Posterior cingulate gyrus (tissue), 11 donors: ENCODE data around the gene SOAT2.
"Not testable (repeated sequence)": the region's sequence is repeated elsewhere in the genome, so short reads cannot be mapped to it uniquely, and the experiment has no call there.

Source experiments
- DNase-seq, 10 donors: peaks; one replicate each; pipeline versions ENCODE4 v3.0.0 to v3.0.0-alpha.2; 2020 to 2021; ENCODE audit warnings: mixed read lengths in 3 of 10
- intact Hi-C: fragments of 100-400 bp; cut with DNase I; formaldehyde crosslinking; loops from one replicate; pipeline ENCODE4 v1.15.1; 2023

The SOAT2 gene

DNA sequence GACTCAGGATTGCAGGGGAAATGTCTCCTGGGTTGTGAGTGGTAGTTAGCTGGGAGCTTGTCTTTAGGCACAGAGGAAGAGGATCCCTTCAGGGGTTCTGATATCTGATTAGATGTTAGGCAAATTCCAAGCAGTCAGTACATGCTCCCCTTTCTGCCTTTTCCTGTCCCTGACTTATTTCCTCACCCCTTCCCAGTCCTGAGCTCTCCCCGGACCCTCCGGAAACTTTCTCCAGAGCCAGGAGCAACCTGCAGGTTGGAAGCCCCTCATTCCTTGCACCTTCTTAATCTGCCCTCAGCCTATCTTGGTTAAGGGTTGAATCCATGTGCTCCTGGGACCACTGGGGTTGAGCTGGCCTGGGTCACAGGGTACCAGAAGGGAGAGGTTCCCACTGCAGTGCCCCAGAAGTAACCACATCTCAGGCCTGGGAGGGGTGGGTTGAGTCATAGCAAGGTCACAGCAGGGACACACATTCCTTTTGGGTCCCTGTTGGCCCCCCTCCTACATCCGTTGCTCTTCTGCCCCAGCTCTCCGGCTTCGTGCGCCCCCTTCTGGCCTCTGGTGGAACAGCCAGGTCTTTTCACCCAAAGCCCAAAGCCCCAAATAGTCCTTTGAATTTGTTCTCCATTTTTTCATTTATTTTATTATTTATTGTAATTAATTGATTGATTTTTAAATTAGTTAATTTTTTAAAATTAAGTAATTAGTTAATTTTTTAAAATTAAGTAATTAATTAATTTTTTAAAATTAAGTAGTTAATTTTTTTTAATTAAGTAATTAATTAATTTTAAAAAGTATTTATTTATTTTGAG is 4.0 kb upstream of the SOAT2 start:
- intact Hi-C loops, result loop anchor here (1.0 kb wide), 1 partner anchor 33 kb away; no protein-coding TSS in a partner anchor
- peak; percentile 73 to 97 (median 90) for DNase-seq

DNA sequence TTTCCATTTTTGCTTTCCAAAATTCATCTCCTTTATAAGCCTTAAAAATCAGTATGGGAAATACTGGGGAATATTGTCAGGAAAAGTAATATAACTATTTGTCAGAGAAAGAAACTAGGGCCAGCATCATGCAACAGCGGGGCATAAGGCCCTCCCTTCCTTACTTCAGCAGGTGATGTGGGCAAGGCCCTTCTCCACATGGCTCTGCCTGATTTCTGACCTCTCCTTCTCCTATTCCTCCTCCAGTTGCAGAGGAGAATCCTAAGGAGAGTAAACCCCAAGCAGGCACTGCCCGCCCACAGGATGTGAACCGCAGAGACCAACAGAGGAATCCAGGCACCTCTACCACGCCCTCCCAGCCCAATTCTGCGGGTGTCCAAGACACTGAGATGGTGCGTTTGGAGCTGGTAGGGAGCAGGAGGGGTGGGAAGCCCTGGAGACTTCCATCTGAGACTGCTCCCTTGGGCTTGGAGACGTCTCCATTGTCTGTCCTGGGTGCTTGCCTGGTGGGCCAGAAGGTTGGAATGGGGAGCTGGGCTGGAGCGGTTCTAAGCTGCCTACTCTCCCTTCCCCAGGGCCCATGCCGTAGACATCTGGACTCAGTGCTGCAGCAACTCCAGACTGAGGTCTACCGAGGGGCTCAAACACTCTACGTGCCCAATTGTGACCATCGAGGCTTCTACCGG is 2.7 kb upstream of the SOAT2 start:
- intact Hi-C loops, result no loop called here
- DNase-seq, result peak in 1 of 10 donors; percentile 66

DNA sequence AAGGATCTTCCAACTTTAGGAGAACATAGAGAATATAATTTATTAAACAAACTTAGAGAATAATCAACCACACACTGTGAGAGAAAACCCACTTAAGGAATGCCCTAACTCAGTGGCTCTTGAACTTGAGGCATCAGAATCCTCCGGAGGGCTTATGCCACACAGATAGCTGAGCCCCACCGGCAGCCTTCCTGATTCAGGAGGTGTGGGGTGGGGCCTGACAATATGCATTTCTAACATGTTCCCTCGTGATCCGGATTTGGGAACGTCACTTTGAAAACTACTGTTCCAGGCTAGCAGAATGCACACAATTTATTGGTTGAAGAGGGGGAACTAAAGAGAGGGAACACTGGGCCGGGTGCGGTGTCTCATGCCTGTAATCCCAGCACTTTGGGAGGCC is 2.0 kb upstream of the SOAT2 start:
- intact Hi-C loops, result no loop called here

DNA sequence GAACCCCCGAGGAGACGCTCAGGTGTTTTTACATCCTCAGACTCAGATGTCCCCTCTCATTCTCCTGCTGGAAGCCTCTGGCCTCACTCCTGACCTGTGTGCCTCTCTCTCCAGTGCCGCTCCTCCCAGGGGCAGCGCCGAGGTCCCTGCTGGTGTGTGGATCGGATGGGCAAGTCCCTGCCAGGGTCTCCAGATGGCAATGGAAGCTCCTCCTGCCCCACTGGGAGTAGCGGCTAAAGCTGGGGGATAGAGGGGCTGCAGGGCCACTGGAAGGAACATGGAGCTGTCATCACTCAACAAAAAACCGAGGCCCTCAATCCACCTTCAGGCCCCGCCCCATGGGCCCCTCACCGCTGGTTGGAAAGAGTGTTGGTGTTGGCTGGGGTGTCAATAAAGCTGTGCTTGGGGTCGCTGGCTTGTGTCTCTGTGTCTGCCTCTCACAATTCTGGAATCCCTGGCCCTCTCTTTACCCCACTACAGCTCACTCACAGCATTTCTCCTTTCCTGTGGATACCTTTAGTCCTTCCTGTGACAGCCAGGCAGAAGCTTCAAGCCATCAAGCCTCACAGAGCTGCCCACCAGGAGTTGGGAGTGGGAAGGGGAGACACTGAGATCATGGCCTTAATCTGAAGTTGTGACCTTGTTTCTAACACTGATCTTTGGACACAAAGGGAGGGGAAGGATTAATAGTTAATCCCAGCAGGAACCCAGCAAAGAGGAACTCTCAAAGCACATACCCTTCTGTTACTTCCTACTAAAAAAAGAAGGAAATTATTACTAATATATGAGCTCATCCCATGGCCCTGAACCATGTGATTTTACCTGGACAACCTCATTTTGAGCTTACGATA is 1.1 kb upstream of the SOAT2 start:
- intact Hi-C loops, result no loop called here
- peak in 1 of 10 donors; percentile 48 for DNase-seq

More for the DNA sequence above, 2.0 kb upstream of the SOAT2 start:
- DNase-seq, result peak in 1 of 10 donors; percentile 64

DNA sequence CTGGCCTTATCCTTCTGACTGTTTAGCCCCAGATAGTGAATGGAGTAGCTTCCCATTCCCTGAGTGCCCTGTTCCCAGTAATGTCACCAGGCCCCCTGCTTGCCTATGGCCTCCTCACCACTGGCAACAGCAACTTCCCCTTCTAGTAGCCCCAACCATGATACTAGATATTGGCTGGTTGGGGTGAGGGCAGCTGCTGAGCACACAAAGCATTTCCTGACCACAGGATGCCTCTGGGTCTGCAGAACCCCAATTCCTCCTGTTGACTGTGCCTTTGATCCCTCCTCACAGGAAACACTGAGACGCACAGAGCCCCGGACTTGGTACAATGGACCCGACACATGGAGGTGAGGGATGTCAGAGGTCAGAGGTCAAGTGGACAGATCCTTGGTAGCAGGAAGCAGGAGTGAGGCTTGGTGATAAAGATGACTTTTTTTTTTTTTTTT is 597 bp downstream of the SOAT2 start:
- peak in 1 of 10 donors; percentile 50 for DNase-seq
- intact Hi-C loops, result no loop called here

DNA sequence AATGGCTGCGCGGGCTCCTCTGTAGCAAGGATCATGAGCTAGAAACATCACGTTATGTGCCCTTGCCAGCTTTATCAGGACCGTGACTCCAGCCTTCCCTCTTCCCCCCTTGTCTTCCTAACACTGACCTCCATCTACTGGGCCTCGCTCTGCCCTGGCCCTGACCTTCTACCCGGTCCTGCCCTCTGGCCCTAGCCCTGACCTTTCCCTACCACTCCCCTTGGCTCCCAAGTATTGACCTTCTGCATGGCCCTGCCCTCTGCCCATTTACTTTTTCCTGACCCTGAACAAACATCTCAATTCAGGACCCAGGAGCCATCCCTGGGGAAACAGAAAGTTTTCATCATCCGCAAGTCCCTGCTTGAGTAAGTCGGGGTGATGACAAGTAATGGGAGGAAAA is 2.0 kb downstream of the SOAT2 start:
- peak in 1 of 10 donors; percentile 12 for DNase-seq
- intact Hi-C loops, result no loop called here

DNA sequence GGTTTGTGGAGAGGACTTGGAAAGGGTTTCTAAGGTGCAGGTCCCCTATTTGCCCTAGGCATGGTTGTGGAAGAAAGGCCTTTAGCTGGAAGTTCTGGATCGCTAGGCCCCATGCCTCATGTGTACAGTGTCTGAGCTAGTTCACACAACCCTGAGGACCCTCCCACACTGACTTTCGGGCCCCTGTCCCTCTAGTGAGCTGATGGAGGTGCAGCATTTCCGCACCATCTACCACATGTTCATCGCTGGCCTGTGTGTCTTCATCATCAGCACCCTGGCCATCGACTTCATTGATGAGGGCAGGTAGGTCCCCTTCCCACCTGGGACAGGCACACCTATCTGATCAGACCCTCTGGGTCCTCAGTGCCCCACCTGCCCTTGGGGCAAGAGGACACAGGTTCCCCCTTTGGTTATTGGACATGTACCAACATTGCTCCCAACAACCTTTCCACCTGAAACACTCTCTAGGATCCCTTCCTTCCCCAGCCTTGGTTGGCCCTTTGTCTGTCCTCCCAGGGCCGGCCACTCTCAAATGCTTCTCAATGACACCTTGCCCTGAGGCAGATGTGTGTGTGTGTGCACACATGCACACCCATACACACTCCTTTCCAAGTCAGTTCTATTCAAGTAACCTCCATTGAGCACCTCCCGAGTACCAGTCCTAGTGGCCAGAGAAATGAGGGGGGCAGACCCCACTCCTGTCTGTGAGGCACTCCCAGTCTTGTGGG is 2.6 kb downstream of the SOAT2 start:
- DNase-seq, result peak in 1 of 10 donors; percentile 59
- intact Hi-C loops, result no loop called here

DNA sequence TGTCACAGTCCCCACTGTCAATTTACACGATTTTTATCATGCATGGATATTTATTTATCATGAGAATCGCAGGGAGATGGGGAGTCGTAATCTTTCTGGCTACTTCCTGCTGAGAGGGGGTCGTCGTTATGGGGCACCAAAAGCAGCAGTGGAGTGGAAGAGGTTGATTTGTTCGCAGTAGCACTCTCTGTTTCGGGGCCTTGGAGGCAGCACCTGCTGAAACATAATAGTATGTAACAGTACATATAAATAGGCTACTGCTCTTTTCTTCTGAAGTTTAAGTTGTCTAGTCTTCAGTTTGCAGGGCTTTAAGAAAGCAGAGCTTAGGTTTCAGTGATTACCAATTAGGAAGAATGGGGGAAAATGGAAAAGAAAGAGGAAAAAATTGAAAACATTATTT is 3.8 kb downstream of the SOAT2 start:
- intact Hi-C loops, result no loop called here
- peak in 1 of 10 donors; percentile 16 for DNase-seq

DNA sequence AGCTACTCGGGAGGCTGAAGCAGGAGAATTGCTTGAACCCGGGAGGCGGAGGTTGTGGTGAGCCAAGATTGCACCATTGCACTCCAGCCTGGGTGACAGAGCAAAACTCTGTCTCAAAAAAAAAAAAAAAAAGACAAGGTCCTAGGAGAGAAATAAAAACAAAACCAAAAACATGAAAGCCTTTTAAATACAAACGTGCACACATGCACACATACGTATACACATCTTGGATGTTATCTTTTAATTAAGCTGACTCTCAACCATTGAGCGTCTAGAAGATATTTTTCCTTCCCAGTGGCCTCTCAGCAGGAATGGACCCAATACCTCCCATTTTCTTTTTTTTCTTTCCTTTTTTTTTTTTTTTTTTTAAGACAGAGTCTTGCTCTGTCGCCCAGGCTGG is 9.1 kb downstream of the SOAT2 start:
- DNase-seq, intact Hi-C loops: not testable (repeated sequence)

DNA sequence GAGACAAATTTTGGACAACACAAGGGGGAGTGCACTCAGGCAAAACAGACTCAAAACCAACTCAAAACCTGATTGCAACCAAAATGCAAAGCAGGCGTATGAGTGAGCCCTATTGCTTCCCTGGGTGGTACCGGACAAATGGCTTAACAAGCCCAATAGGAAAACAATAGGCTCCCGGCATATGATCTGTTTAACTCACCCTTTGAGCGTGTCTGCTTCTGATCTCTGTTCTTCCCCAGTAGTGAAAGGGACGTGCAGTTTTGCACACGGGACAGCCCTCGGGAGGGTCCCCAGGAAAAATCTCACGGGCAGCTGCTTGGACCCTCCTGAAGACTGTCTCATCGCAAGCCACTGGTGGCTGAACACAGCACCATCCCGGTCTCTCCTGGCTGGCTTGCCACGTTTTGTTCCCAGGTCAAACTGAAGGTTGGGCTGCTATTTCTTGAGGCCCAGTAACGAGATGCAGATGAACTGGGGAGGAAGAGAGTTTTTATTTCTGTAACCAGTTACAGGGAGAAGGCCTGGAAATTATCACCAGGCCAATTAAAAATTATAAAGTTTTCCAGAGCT is 9.9 kb downstream of the SOAT2 start:
- intact Hi-C loops, result no loop called here
- DNase-seq, result peak in 1 of 10 donors; percentile 67

DNA sequence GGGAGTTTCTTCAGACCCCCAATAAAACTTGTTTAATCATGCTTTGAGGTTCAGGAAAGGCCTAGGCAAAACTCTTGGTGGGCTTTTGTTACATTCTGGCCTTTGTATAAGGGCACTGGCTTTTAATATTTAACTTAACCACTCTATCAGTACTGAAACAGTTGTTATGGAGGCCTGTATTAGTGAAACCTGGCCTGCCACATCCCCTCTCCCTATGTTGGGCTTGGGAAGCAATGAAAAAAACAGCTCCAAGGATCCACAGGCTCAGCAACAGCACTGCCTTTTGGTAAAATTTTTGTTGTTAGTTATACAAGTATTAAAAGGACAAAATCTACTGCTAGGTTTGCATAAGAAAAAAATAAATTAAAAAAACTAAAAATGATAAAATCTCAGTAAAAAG is 10.7 kb downstream of the SOAT2 start:
- DNase-seq, result no peak
- intact Hi-C loops, result no loop called here

DNA sequence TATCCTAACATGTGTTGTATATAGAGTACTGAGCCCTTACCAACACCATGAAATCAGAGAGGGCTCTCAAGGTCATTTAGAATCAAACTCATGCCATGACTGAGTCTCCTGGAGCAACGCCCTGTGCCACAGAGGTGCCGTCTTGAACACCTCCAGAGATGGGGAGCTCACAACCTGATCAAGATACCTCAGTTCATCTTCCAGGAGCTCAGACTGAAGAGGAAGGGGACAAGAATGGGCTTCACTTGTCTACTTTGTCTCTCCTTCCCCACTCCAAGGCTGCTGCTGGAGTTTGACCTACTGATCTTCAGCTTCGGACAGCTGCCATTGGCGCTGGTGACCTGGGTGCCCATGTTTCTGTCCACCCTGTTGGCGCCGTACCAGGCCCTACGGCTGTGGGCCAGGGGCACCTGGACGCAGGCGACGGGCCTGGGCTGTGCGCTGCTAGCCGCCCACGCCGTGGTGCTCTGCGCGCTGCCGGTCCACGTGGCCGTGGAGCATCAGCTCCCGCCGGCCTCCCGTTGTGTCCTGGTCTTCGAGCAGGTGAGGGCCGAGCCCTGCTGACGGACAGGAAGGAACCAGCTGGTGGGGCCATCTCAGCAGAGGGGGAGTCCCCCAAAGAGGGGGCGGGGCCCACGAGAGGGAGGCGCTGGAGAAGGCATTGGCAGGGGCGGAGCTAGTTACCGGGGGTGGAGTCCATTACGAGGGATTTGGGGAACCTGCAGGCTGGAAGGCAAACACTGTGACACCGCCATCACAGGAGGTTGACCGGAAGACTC is 12.0 kb downstream of the SOAT2 start:
- no peak for DNase-seq
- intact Hi-C loops, result no loop called here

DNA sequence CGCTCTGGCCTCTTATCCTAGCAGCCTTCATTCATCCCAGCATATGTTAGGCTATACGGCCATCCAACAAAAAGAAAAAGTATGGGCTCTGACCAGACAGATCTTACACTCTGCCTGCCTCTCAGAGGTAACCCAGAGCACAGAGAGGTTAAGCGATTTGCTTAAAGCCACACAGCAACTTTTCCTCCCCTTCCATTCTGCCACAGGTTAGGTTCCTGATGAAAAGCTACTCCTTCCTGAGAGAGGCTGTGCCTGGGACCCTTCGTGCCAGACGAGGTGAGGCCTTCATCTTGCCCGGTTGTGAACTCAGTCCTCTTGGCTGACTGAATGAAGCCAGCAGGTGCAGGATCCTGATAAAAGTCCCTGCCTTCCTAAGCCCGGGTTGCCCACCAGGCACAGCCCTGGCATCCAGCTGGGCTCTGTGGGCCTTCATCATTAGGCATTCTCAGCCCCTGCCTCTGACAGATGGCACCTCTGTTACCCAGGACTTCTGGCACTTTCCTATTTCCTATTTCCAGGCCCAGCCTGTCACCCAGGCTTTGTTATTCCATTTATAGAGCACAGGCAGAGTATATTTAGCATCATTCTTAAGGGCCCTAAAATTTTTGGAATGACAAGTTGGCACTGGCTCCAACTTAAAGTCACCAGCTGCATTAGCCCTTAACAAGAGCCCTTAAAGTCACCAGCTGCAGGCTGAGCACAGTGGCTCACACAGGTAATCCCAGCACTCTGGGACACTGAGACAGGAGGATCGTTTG is 12.8 kb downstream of the SOAT2 start:
- no peak for DNase-seq
- intact Hi-C loops, result no loop called here

DNA sequence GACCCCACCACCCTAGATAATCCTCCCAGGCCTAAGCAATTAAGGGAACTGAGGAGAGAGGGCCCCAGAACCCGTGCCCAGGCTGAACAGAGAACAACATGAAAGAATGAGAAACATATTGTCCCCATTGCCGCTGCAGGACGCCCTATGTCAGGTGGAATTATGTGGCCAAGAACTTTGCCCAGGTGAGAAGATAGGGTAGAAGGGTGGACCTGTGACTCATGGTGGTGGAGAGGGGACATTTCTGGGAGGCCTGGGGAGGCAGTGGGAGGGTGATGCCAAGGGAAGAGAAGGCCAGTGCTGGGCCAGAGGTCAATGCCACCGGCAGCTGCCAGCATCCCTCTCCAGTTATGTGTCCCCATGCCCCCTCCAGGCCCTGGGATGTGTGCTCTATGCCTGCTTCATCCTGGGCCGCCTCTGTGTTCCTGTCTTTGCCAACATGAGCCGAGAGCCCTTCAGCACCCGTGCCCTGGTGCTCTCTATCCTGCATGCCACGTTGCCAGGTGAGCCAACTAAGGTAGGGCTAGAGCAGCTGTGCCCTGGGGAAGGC is 15.5 kb downstream of the SOAT2 start:
- intact Hi-C loops, result no loop called here

DNA sequence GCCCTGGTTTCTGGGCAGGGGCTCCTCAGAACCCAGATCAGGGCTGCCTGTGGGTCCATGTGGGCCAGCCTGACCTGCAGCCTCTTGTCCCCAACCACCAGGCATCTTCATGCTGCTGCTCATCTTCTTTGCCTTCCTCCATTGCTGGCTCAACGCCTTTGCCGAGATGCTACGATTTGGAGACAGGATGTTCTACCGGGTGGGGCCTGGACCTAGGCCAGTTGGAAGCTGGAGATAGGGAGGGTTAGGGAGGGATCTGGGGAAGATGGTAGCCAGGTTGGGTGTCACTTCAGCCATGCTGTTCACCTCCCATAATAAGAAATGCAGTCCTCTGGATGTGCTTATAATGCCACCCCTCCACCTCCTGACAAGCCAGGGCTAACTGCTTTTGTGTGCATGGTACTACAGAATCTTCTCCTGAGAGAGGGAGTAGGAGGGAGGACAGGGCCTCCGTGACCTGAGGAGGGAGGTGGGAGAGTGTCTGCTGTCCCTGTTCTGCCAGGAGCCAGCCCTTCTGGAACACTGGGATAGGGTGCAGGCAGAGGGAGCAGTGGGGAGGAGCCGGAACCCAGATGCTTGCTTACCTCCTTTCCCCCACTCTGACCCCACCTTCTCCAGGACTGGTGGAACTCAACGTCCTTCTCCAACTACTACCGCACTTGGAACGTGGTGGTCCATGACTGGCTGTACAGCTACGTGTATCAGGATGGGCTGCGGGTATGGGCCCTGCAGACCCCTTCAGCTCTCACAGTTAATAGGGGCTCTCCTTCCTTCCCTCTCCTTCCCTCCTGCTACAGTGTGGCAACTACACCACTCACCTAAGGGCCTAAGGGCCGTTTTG is 17.6 kb downstream of the SOAT2 start:
- intact Hi-C loops, result no loop called here
- no peak for DNase-seq

More for the DNA sequence above, 15.5 kb downstream of the SOAT2 start:
- DNase-seq, result no peak

DNA sequence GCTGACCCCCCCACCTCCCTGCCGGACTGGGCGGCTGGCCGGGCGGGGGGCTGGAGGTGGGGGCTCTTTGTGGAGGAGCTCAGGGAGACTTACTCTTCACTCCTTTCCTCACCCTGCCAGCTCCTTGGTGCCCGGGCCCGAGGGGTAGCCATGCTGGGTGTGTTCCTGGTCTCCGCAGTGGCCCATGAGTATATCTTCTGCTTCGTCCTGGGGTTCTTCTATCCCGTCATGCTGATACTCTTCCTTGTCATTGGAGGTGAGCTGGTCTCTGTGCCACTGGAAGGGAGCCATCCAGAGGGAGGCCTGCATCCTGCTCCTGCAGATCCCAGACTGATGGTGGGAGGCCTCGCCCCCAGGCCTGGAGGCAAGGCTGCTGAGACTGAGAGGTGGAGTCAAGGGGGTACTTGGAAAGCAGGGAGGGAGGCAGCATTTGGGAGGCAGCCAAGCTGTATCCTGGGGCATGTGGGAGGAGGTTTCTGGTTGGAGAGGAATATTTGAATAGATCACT is 19.7 kb downstream of the SOAT2 start:
- intact Hi-C loops, result no loop called here
- no peak for DNase-seq
